GM19324 (cell line): ENCODE results near the gene ANO1.

Source experiments
- ATAC-seq: cut with Tn5 transposase; IDR thresholded peaks from one replicate; pipeline ENCODE4 v1.9.1; 2021; ENCODE audit warnings: mild to moderate bottlenecking, moderate library complexity; ENCODE audit not compliant: unreplicated experiment, low FRiP score

ANO1 gene

DNA sequence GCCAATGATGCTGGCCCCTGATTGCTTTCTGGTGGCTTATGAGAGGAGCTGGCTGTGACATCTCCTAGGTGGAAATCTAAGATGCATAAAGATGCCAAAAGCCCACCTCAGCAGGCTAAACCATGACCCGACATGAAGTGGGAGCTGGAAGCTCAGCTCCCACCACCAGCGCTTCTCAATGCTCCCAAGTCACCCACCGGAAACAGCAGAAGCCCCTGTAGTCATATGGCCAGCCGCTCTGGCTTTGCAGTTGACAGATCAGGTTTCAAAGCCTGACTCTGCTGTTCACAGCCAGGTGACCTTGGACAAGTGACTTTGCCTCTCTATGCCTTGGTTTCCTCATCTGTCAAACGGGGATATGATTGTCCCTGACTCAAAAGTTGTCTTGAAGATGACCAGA, 29.1 kb upstream of the ANO1 start:
- no peak for ATAC-seq

DNA sequence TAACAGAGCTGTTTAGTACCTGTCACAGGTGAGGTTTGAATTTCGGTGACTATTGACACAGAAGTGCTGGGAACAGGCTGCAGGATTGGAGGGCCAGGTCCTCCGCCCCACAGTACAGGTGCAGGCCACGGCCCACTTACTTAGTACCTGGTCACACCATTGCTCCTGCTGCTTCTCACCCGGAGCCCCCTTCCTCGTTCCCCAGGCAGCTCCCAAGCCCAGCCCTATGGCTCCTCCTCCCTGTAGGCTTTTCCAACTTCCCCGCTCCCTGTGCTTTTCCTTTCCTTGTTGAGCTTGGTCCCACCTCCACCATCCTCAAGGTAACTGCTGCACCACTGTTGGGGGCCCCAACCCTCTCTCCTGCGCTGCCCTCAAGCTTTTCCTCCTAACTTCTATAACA, 27.9 kb upstream of the ANO1 start:
- ATAC-seq: no peak

DNA sequence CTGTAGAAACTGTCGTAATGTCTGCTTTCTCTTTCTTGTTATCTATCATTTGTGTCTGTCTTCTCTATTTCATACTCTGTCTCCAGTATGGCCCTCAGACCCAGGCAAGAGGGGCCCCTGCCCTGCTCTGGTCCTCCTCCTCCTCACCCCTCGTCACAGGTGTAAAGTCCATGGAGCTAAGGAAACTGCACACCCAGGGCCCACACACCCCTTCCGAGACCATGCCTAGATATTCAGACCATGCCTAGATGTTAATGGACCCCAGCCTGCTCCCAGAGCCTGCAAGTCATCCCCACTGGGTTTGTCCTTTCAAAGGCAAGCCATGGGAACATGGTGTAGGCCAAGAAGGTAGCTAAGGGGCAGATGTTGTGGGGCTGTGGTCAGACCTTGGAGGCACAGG, 24.1 kb upstream of the ANO1 start:
- no peak for ATAC-seq

DNA sequence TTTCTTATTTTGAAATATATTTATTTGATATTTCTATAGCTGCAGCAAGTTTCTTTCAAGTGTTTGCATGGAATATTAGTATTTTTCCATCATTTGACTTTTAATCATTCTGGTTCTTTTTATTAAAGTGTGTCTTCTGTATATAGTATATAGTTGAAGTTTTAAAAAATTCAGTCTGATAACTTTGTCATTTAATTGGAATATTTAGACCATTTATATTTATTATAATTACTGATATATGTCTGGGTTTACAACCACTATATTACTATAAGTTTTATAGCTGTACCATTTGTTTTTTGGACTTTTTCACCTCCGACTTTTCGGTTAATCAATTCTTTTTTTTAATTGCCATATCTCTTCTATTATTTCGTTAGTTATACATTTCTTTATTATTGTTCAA, 22.7 kb upstream of the ANO1 start:
- no peak for ATAC-seq

DNA sequence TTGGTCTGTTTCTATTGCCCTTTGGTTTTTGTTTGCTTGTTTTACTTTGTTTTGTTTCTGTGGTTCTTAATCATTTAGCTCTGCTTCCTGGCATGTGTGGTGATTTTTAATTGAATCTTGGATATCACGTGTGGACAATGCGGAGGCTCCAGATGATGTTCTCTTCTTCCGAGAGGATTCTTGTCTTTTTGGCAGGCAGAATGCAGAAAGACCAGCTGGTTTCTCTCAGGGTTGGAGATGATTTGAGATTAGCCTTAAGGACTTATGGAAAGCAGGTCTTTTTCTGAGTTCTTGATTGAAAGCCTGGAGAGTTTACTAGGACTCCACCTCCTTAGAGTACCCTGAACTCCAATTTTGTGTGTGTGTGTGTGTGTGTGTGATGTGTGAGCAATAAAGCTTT, 21.0 kb upstream of the ANO1 start:
- ATAC-seq: no peak

DNA sequence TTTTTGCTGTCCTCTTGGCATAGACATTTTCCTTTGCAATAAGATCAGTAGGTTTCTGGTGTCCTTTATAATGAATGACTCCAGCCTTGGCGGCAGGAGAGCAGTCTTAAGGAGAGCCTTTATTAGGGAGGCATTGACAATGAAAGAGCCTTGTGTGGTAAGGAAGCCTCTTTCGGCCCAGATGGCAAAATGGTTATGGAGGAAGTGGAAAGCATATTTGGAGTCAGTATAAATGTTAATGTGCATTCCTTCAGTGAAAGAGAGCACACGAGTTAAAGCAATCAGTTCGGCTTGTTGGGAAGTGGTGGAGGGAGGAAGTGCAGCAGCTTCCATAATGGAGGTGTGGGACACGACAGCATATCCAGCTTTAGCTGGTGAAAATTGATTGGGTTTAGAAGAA, 18.1 kb upstream of the ANO1 start:
- ATAC-seq: no peak

DNA sequence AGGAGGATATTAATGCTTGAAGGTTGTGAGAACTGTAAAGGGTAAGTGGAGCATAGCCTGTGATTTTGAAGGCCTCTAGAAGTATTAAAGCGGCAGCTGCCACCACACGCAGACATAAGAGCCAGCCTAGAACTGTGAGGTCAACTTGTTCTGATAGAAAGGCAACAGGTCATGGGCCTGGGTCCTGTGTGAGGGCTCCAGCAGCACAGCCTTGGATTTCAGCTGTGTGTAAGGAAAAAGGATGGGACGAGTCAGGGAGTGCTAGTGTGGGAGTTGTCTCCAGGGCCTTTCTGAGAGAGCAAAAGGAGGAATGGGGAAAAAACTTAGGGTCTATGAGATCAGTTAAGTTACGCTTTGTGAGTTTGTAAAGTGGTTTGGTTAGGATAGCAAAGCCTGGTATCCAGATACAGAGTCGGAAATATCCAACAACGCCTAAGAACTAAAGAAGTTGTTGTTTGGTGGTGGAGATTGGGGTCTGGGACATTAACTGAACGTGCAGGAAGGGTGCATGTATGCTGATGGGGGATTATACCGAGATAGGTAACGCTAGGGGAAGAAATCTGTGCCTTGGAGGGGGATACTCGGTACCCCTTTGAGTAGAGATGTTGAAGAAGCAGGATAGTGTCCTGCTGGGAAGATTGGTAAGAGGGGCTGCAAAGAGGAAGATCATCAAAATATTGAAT, 17.4 kb upstream of the ANO1 start:
- ATAC-seq: no peak

DNA sequence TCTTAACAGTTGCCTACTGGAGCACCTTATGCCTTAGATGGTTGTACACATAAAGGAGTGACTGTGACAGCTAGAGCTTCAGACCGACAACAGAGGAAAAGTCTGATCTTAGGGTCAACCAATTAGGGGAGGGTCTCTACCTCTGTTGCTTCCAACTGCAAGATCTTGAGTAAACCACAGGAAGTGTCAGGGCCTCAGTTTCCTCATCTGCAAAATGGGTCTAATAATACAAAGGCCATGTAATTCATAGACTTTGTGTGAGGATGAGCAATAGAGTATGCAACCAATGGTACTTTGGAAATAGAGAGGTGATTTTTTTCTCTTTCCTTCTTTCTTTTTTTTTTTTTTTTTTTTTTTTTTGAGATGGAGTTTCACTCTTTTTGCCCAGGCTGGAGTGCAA, 16.4 kb upstream of the ANO1 start:
- no peak for ATAC-seq

DNA sequence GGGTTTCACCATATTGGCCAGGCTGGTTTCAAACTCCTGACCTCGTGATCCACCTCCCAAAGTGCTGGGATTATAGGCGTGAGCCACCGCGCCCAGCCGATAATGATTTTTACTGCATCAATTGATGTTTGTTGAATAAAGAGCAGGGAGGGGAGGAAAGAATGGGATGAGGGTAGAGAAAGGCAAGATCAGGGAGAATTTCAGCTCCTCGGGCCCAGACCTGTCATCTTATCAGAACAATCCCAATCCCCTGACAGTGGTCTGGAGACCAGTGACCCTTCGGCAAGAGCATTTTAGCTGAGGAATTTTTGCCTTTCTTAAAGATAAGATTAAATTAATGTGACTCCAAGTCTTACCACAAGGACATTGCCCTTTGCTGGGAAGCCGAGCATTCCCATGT, 15.0 kb upstream of the ANO1 start:
- no peak for ATAC-seq

DNA sequence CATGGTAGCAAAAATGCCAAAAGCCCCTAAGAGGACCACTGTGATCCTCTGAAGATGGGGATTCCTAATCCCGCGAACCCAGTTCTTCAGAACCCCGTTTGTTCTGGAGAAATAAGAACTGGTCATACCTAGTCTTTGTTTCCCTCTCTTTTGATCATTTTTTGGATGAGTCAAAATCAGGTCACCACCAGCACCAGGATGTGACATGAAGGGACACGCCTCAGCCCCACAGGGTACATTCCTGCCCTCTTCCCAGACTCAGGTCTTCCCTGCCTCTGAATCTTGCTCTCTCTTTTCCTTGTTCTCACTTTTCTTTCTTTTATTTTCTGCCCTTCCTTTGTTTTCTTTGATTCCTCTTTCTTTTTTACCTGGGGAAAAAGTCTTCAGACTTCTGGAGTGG, 14.6 kb upstream of the ANO1 start:
- ATAC-seq: no peak

DNA sequence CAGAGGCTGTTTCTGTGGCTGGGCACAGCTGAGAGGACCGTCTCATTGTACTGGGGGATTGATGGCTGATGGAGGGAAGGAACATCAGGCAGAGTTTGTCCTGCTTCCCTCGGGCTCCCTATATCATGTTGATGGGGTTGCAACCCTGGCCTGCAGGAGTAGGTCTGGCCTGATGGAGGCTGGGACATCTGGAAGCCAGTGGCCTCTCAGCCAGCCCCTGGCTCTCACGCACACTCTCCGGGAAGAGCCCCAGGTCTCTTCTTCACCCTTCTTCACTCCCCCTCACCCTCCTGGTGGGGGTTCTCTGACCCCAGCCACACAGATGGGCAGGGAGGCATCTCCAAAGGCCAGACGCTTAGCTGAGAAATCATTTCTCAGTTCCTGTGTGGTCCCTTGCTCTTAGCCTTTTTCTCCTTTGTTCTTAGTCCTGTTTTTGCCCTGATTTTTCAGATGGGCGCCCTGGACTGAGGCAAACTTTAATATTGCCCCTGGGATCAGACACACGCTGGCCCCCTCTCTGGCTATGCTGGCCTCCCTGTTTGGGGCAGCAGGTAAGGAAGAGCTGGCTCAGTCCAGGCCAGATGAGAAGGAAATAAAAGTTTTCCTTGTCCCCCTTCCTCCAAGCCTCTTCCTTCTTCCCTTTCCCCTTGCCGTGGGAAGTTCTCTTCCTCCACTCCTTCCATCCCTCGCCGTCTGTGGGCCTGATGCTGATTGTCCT, 13.9 kb upstream of the ANO1 start:
- ATAC-seq: no peak

DNA sequence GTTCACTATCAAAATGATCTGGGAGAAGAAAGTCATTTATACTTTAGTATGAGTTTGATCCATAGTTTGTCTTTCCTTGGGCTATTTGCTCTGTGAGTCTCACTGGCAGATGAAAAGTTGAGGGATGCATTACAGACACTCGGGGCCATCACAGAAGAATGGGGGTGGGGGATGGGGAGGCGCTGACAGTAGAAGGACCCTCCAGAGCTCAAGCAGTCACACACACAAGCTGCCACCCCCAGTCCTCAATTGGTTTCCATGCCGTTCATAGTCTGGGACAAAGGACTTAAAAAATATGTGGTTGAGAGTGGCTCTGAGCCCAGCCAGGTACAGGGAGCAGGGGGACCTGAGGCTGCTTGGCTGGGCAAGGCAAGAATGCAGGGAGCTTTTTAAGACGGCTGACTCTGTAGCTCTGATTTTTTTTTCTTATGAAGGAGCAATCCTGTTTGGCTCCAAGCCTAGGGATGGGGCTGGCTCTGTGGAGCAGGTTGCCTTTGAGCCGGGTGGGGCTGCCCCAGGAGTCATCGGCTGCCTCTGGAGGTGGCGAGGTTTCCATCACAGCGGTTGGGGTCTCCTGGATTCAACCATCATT, 13.3 kb upstream of the ANO1 start:
- ATAC-seq: no peak

DNA sequence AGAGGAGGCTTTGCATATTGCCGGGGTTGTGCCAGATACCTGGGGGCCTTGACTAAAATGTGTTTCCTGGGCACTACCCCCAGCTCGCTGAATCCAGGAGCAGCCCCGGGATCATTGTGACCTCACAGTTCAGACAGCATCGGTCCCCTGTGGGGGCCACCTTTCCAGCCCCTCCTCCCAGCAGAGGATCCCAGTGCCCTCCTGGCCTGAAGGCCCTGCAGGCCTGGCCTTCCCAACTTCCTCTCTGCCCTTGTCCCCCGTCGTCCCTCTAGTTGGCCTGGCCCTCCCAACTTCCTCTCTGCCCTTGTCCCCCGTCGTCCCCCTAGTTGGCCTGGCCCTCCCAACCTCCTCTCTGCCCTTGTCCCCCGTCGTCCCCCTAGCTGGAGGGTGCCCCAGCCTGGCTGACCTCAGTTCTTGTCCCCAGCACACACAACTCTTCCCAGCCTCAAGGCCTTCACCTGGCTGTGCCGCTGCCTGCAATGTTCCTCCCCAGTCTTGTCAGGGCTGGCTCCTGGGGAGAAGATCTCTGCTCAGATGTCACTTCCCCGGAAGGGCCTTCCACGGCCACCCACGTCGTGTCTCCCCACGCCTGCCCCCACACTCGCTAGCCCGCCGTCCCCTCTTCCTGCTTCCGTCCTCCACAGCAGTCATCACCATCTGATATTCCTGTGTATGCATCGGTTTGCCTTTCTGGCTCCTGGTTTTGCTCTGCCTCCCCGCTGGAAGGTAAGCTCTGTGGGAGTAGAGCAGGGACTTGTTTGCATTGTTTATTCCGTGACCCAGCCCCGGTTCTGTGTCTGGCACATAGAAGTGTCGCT, 12.6 kb upstream of the ANO1 start:
- ATAC-seq: no peak

DNA sequence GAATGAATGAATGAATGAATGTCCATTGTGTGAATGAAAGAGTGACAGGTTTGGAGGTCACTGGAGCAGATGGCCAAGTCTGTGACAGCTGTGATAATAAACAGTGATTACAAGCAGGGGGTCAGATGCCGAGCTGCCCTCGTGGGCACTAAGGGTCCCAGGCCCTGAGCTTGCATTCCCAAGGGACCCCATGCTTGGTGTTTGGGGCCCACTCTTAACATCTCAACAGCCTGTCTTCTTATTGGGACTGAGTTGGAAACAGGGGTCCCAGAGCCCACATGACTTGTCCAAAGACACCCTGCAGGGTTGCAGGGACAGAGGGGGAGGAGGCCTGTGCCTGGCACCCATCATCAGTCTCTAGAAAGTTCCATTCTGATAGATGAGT, 12.0 kb upstream of the ANO1 start:
- ATAC-seq: no peak

DNA sequence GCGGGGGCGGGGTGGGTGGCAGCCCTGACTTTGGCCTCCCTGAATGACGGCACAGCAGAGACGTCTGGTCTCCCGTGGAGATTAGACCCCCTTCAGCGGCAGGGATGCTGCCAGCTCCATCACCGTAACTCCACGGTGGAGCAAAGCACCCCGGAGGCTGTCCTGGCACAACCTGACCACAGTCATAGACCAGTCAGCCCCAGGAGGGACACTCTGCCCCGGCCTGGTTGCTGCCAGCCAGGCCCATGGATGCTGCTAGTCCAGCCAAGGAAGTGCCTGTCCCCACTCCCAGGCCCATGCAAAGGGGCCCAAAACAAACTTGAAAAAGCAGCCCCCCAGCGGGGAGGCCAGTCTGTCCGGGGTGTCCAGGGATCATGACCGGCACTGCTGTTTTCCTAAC, 11.5 kb upstream of the ANO1 start:
- ATAC-seq: no peak

DNA sequence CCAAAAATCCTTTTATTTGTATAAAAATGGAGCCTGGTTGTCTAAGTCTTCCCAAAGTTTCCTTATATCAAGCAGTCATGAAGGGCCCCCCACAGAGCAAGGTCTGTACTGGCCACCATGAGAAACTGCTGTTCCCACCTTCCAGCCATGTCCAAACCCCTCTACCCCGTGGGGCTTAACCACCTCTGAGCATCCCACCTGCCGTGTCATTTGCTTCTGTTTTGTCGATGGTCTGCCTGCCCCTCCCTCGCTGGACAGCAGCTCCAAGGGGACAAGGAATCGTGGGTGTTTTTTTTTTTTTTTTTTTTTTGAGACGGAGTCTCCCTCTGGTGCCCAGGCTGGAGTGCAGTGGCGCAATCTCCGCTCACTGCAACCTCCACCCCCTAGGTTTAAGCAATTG, 11.1 kb upstream of the ANO1 start:
- ATAC-seq: no peak

DNA sequence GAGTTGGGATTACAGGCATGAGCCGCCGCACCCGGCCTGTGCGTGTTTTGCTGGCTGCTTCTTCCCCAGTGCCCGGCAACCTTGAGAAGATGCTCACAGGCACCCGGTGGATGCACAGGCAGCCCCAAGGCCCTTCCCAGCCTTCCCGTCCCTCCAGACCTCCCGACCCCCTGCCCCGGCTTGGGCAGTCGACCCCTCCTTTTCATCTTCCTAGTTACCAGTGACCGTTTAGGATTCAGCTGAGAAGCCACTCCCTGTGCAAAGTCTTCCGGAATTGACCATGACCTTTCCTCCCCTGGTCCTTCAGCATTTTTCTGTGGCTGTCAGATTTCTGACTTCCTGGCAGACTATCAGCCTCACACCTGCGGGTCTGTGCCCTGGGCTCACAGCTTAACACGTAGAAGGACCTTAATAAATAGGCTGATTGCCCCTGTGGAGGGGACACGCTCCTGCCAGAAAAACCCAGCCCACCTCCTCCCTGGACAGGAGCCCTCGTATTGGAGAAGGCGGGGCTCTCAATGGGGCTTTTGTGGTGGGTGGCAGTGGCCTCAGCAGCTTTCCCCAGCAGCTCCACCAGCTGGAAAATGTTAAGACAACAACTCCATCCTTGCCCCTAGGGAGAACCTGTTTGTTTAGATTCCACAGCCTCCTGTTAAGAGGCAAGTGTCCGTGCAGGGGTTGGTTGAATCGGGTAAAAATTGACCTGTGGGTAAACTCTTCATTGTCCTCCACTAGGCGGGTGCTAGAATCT, 10.4 kb upstream of the ANO1 start:
- ATAC-seq: no peak

DNA sequence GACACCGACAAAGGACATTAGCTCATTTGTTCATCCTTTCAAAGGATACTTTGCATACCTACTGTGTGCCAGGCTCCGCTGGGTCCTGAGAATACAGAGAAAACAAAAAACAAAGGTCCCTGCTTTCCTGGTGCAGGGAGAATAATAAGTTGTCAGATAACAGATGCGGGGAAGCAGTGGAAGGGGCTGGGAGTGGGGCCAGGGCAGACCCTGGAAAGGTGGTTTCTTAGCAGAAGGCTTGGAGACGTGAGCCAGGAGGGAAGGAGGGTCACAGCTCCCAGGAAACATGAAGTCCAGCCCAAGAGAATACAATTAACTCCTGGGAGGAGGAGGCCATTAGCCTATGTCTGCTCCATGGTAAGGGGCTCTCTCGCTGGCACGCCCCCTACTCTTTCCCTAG, 9.8 kb upstream of the ANO1 start:
- ATAC-seq: no peak

DNA sequence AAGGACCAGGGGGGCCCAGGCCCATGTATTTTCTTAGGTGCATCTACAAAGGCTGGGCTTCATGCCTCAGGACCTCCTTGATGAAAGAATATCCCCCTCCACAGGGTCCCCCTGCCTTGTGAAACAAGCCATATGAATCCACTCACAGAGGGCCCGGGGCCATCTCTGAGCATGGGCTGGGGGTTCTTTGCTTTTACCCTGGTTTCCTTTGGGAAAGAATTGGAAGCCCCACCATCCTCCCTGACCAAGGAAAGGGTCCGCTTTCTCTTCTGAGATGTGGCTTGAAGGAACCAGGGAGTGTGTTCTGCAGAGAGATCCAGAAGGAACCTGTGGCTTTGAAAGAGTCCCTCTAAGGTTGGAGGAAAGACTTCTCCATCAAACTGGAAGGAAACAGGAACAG, 9.2 kb upstream of the ANO1 start:
- ATAC-seq: no peak

DNA sequence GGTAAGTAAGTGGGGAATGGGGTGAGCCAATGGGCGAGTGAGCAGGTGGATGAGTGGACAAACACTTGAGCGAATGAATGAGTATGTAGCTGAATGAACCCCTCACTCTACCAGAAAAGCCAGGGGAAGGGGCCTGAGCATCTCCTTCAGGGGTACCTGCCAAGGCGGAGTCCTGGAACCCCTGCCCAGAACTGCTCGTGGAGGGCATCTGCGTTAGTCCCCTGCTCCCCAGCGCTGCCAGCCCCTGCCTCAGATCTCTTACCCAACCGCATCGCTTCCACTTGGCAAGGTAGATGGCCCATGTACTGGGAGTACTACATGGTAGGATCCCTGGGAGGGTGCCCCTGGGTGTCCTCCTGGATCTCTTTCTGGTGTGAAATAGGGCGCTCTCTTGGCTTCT, 7.4 kb upstream of the ANO1 start:
- ATAC-seq: no peak

DNA sequence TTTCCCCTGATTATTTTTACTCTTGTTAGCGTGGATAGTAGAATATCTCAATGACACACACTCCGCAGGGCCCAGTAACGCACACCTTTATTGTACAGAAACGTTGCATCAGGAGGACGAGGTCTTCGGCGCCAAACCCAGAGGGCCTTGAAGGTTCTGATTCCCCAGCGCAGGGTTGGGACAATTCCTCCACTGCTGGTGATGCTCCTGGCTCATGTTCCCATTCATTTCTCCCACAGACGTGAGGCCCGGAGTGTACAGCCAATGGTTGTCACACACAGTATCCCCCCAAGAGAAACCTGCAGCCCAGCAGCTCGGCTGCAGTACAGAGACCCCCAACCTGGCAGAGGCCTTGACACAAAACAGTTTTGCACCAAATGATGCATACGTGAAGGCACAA, 6.1 kb upstream of the ANO1 start:
- no peak for ATAC-seq
